Stimulated activated CD4-positive, alpha-beta T cell treated with anti-CD3 and anti-CD28 coated beads, Interleukin-1b, Interleukin-23, amount 100 ng/mL, for 24 hours (primary cell): Measurements from ENCODE around the gene DCP2.

Experiments
- DNase-seq, 4 experiments: peaks; one replicate each; pipeline ENCODE4 v3.0.0-alpha.2; 2020; ENCODE audit warnings: low read depth in 4 of 4, low spot score in 1 of 4

Gene DCP2

GRCh38 chr5:113062869-113063508 lies 86.4 kb downstream of the DCP2 start:
- no peak for DNase-seq

GRCh38 chr5:113063927-113064326 lies 87.3 kb downstream of the DCP2 start:
- DNase-seq = no peak

- no peak for DNase-seq
Measured at GRCh38 chr5:113064806-113065205, 88.2 kb downstream of the DCP2 start.

GRCh38 chr5:113065626-113066025 lies 89.0 kb downstream of the DCP2 start:
- no peak for DNase-seq

GRCh38 chr5:113067635-113068344 lies 91.2 kb downstream of the DCP2 start:
- no peak for DNase-seq

- no peak for DNase-seq
Measured at GRCh38 chr5:113068559-113068958, 92.0 kb downstream of the DCP2 start.
